Heart left ventricle (tissue), 13 donors: ENCODE measurements around the gene VGLL3.

Experiments
- CTCF ChIP-seq, 12 donors: fragments of 200-600 bp; sonication (generic) in 4 of 12; IDR thresholded peaks; one replicate each; pipeline versions ENCODE4 v1.5.0 to v1.8.0; 2018 to 2022; ENCODE audit warnings: antibody characterized with exemption in 12 of 12, mild to moderate bottlenecking in 5 of 12
- POLR2A ChIP-seq, 2 donors: fragments of 450-650 bp; IDR thresholded peaks; one replicate each; pipeline ENCODE4 v1.6.1; 2017; ENCODE audit warnings: antibody characterized with exemption in 2 of 2, mild to moderate bottlenecking in 2 of 2, moderate library complexity in 2 of 2
- donor health status: ischemic (EF 13 %, LVEDD 7.1; RV severe dilation, severe dysfunction).
- donor health status: DM: no; HTN: yes; CAD: no.
- donor health status: DM: no; HTN: no; CAD: no.
- donor health status: ischemic (EF 25% LVEDD 6.9; RV normal size, moderate dysfunction).
- donor health status: ischemic (EF 25% LVEDD 5.7; RV mildly dilated, moderate dysfunction).
- donor health status: ischemic (EF 35%, LVEDD 5.7; RV mildly dilated, moderate dysfunction).
- donor health status: nonischemic (EF 11% LVEDD 7.7; RV severe dilation, severe dysfunction).
- donor health status: DM: yes; HTN: yes; CAD: no.
- donor health status: PGD.
- donor health status: ischemic (EF 29% LVEDD 5.4; RV normal size, mild dysfunction).
- donor health status: nonischemic (EF 23%, LVEDD 6.1; RV moderate dilation, normal function).

GRCh38 chr3:87009271-87009670 is 18.3 kb upstream of the VGLL3 start:
- TF ChIP-seq CTCF (IDR thresholded peaks at IDR 0.05) (no peak), POLR2A (IDR thresholded peaks at IDR 0.05) (no peak)
